HUES48 (cell line): Measurements from ENCODE around the gene GPR32.

Source experiments
- H3K27ac ChIP-seq: one replicate; pipeline ENCODE4 v1.7.0; 2013; ENCODE audit warnings: low read depth, low read length, inconsistent platforms
- H3K27me3 ChIP-seq: 2 replicates; pipeline ENCODE4 v1.6.1; 2013; ENCODE audit warnings: mild to moderate bottlenecking, low read length; ENCODE audit not compliant: control insufficient read depth, insufficient read depth
- H3K36me3 ChIP-seq: 2 replicates; pipeline ENCODE4 v1.6.1; 2013; ENCODE audit warnings: low read length; ENCODE audit not compliant: control insufficient read depth, insufficient read depth
- H3K4me1 ChIP-seq: 2 replicates; pipeline ENCODE4 v1.6.1; 2013; ENCODE audit warnings: mild to moderate bottlenecking, low read length; ENCODE audit not compliant: control insufficient read depth, insufficient read depth
- H3K4me3 ChIP-seq: 2 replicates; pipeline ENCODE4 v1.5.1; 2013; ENCODE audit warnings: mild to moderate bottlenecking, low read depth, low read length
- H3K9ac ChIP-seq: 2 replicates; pipeline ENCODE4 v1.6.1; 2013; ENCODE audit warnings: mild to moderate bottlenecking, low read depth, low read length, moderate library complexity
- H3K9me3 ChIP-seq: 2 replicates; pipeline ENCODE4 v1.6.1; 2013; ENCODE audit warnings: low read length; ENCODE audit not compliant: control insufficient read depth, insufficient read depth

GPR32 gene

DNA sequence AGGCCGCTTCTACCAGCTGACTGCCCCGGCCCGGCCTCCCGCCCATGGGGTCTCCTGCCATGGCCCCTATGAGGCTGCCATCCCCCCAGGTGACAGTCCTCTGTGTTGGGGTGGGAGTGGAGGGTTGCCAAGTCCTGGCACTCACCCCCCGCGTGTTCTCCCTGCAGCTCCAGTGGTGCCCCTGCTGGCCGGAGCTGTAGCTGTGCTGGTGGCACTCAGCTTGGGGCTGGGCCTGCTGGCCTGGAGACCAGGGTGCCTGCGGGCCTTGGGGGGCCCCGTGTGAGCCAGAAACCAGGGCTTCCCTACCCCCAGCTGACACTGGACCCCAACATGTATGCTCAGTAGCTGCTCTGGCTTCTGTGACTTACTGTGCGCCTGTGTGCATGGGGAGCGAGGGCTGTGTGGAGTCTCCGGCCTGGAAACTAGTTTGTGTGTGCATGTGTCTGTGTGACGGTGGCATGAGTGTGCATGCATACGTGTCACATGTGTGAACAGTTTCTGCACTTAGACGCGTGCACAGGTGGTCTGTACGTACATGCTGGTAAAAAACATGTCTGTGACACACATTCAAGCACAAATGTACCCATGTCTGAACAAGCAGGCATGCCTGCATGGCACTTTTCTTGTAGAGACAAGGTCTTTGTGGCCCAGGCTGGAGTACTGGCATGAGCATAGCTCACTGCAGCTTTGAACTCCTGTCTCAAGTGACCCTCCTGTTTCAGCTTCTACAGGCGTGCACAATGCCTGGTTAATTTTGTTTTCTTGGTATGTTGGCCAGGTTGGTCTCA, 24.8 kb downstream of the GPR32 start:
- peaks cover 31% of the 10 kb centered on the region for H3K36me3 ChIP-seq
- no peak overlapping the region for H3K4me3 ChIP-seq
- no peaks in the 10 kb centered on the region for H3K9me3 ChIP-seq
- H3K9ac ChIP-seq, result no peak overlapping the region
- H3K27ac ChIP-seq, result peak overlapping the region; percentile 5
- H3K4me1 ChIP-seq, result peaks cover 8% of the 10 kb centered on the region; the same call in 1 of the 2 replicates
- H3K27me3 ChIP-seq, result no peaks in the 10 kb centered on the region

DNA sequence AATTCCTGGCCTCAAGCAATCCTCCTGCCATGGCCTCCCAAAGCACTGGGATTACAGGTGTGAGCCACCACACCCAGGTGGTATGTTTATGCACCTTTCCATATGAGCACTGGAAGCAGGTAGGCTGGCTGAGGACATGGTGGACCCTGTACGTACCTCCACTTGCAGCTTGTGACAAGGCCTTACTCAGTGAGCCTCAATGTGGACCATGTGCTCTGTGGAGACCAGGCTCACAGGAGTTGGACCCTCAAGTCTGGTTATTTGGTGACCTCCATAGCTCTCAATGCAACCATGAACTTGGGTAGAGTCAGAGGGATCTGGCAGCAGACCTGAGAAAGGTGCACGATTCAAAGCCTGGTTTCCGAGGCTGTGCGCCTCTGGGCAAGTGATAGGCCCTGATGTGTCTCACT, 25.4 kb downstream of the GPR32 start:
- peak overlapping the region; percentile 5 for H3K27ac ChIP-seq
- no peak overlapping the region for H3K4me3 ChIP-seq
- peaks cover 35% of the 10 kb centered on the region for H3K36me3 ChIP-seq
- no peaks in the 10 kb centered on the region for H3K27me3 ChIP-seq
- no peak overlapping the region for H3K9ac ChIP-seq
- H3K4me1 ChIP-seq, result peaks cover 8% of the 10 kb centered on the region; the same call in 1 of the 2 replicates
- H3K9me3 ChIP-seq, result no peaks in the 10 kb centered on the region

DNA sequence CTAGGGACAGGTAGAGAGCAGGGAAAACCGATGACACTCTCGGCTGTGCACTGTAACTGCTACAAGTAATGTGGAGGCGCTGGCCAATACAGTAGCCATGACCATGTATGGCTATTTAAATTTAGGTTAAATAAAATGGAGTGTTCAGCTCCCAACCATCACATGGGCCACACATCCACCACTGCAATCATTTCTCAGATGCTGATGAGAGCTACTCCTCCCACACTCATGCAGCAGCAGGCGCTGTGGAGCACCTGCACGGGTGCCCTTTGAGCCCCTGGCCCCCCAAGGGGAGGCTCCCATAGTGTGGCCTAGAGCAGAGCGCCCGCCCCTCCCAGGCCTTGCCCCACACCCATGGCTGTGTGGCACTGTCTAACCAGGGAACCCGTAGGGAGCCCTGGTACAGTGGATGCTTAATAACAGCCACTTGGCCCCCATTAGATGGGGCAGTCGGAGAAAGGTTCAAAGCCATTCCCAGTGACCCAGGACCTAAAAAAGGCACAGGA, 25.9 kb downstream of the GPR32 start:
- Histone ChIP-seq H3K27ac (peak overlapping the region; percentile 5), H3K4me1 (peaks cover 8% of the 10 kb centered on the region; the same call in 1 of the 2 replicates), H3K9ac (no peak overlapping the region), H3K36me3 (peaks cover 40% of the 10 kb centered on the region), H3K27me3 (no peaks in the 10 kb centered on the region), H3K9me3 (no peaks in the 10 kb centered on the region), H3K4me3 (no peak overlapping the region)

DNA sequence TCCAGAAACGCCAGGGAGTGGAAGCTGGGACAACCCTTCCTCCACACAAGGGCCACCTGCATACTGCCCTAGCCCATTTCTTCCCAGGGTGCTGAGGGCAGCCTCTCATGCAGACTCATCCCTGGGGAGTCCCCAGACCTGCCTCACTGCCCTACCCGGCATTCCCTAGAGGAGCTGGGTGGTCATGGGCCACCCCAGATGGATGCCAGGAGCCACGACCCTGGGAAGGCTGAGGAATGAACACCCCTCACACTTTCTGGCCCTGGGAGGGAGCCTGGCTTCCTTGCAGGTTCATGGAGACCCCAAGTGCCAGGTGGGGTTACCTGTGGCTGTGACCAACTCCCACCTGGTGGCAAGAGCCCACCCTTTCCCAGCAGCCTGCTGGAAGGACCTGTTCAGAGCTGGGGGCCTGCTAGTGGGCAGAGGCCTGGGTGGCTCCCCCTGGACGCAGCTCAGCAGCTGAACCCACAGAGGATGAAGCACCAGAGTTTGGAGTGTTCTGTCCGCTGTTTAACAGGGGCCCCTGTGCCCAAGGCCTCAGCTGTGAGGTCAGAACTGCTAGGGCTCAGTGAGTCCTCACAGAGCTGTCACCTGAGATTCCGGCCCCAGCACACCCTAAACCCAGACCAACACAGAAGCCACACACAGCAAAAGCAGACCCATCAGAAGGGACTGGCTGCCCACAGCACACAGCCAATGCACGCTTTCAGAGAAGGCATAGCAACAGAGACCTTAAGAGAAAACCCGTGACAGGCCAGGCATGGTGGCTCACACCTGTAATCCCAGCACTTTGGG, 26.6 kb downstream of the GPR32 start:
- Histone ChIP-seq H3K27ac (peak overlapping the region; percentile 5), H3K4me3 (no peak overlapping the region), H3K4me1 (peaks cover 8% of the 10 kb centered on the region; the same call in 1 of the 2 replicates), H3K27me3 (no peaks in the 10 kb centered on the region), H3K9ac (no peak overlapping the region), H3K9me3 (no peaks in the 10 kb centered on the region), H3K36me3 (peaks cover 43% of the 10 kb centered on the region)

DNA sequence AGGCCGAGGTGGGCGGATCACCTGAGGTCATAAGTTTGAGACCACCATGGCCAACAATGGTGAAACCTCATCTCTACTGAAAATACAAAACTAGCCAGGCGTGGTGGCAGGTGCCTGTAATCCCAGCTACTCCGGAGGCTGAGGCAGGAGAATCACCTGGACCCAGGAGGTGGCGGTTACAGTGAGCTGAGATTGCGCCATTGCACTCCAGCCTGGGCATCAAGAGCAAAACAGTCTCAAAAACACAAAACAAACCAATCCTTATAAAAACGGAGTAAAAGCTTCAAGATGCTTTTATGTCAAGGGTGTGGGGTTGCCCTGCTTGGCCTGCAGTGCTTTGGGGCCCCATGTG, 27.1 kb downstream of the GPR32 start:
- H3K27me3 ChIP-seq, result no peaks in the 10 kb centered on the region
- no peaks in the 10 kb centered on the region for H3K9me3 ChIP-seq
- no peak overlapping the region for H3K4me3 ChIP-seq
- H3K27ac ChIP-seq, result no peak overlapping the region
- H3K9ac ChIP-seq, result no peak overlapping the region
- peaks cover 49% of the 10 kb centered on the region for H3K36me3 ChIP-seq
- peaks cover 8% of the 10 kb centered on the region; the same call in 1 of the 2 replicates for H3K4me1 ChIP-seq

DNA sequence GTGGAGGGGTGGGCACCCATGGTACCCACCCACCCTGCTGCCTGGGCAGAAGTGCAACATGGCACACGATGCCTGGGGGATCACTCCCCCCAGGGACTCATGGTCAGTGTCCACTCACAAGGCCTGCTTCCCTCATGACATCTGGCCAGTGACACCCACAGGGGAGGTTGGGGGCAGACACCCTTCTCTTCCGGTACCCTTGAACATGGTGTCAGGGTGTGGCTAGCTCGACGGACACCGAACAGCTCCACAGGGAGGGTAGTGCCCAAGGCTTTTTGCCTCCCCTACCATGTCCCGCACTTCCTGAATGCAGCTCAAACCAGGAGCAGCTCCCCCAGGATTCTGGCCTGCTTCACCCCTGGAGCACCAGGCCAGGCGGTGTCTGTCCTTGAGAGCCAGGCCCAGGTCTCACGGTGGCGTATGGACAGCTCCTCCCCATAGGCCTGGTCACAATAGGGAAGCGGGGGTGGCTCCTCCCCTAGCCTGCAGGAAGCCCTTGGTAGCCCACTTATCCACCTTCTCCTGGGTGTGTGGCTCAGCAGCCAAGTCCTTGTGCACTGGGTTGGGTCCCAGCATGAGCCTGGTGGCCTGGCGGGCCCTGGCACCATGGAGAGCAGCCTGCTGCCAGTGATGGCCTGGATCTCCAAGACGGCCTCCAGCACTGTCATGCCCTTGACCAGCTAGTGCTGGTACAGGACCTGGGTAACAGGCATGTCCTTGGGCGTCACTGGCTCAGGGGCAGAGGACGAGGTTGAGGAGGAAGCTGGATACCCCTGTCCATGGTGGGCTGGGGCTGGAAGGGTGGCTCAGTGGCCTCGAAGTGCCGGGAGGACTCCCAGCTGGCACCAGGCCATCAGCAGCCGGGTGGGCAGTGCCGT, 27.8 kb downstream of the GPR32 start:
- Histone ChIP-seq H3K9ac (no peak overlapping the region), H3K27ac (no peak overlapping the region), H3K27me3 (no peaks in the 10 kb centered on the region), H3K4me3 (no peak overlapping the region), H3K36me3 (peaks cover 53% of the 10 kb centered on the region), H3K4me1 (peaks cover 12% of the 10 kb centered on the region), H3K9me3 (no peaks in the 10 kb centered on the region)

- Histone ChIP-seq H3K36me3 (peaks cover 53% of the 10 kb centered on the region), H3K9ac (no peak overlapping the region), H3K4me3 (no peak overlapping the region), H3K27me3 (no peaks in the 10 kb centered on the region), H3K9me3 (no peaks in the 10 kb centered on the region), H3K4me1 (peaks cover 12% of the 10 kb centered on the region), H3K27ac (no peak overlapping the region)
Measured at GRCh38 chr19:50798659-50799546, 28.6 kb downstream of the GPR32 start.

- no peaks in the 10 kb centered on the region for H3K9me3 ChIP-seq
- no peak overlapping the region for H3K4me3 ChIP-seq
- peaks cover 53% of the 10 kb centered on the region for H3K36me3 ChIP-seq
- H3K9ac ChIP-seq, result no peak overlapping the region
- H3K27ac ChIP-seq, result no peak overlapping the region
- peaks cover 6% of the 10 kb centered on the region for H3K4me1 ChIP-seq
- H3K27me3 ChIP-seq, result no peaks in the 10 kb centered on the region
Measured at GRCh38 chr19:50799547-50799851, 29.2 kb downstream of the GPR32 start.

GRCh38 chr19:50801107-50801506, 30.8 kb downstream of the GPR32 start:
- Histone ChIP-seq H3K27ac (no peak overlapping the region), H3K36me3 (peaks cover 53% of the 10 kb centered on the region), H3K9ac (no peak overlapping the region), H3K4me1 (peaks cover 3% of the 10 kb centered on the region; the same call in 1 of the 2 replicates), H3K27me3 (no peaks in the 10 kb centered on the region), H3K4me3 (no peak overlapping the region), H3K9me3 (no peaks in the 10 kb centered on the region)
